ENCODE measurements around the gene ARMC6. TPM values are rescaled to one million over a fixed set of nuclear protein-coding genes. Genes with fewer than 3 reads are reported as not detected.
"Not testable (repeated sequence)": the region's sequence is repeated elsewhere in the genome, so short reads cannot be mapped to it uniquely, and the experiment has no call there.

The ARMC6 gene
- polyA plus RNA-seq, 4 donors, result 34.5 to 37.9 (median 34.8) TPM

GRCh38 chr19:19021115-19021514 lies 12.3 kb upstream of the ARMC6 start:
- DNase-seq (ENCODE audit: low read depth in 4 of 4, low spot score in 3 of 4), result no peak

GRCh38 chr19:19022380-19022961 lies 10.9 kb upstream of the ARMC6 start:
- no peak for DNase-seq (ENCODE audit: low read depth in 4 of 4, low spot score in 3 of 4)

- DNase-seq (ENCODE audit: low read depth in 4 of 4, low spot score in 3 of 4), result not testable (repeated sequence)
These were observed 10.0 kb upstream of the ARMC6 start for GRCh38 chr19:19023376-19023775.

GRCh38 chr19:19025861-19026260 lies 7.5 kb upstream of the ARMC6 start:
- no peak for DNase-seq (ENCODE audit: low read depth in 4 of 4, low spot score in 3 of 4)

GRCh38 chr19:19026299-19026971 lies 7.0 kb upstream of the ARMC6 start:
- DNase-seq (ENCODE audit: low read depth in 4 of 4, low spot score in 3 of 4), result no peak

- no peak for DNase-seq (ENCODE audit: low read depth in 4 of 4, low spot score in 3 of 4)
These were observed 6.2 kb upstream of the ARMC6 start for GRCh38 chr19:19027228-19027627.

- DNase-seq (ENCODE audit: low read depth in 4 of 4, low spot score in 3 of 4), result no peak
These were observed 4.9 kb upstream of the ARMC6 start for GRCh38 chr19:19028526-19028925.

GRCh38 chr19:19031891-19032290 lies 1.5 kb upstream of the ARMC6 start:
- no peak for DNase-seq (ENCODE audit: low read depth in 4 of 4, low spot score in 3 of 4)

GRCh38 chr19:19032420-19033175 lies 805 bp upstream of the ARMC6 start:
- DNase-seq (ENCODE audit: low read depth in 4 of 4, low spot score in 3 of 4), result peak; percentile 63 to 88 (median 82)

- peak in 1 of 4 donors; percentile 15 for DNase-seq (ENCODE audit: low read depth in 4 of 4, low spot score in 3 of 4)
These were observed 302 bp upstream of the ARMC6 start for GRCh38 chr19:19033176-19033425.

GRCh38 chr19:19034204-19034624 lies 811 bp downstream of the ARMC6 start:
- no peak for DNase-seq (ENCODE audit: low read depth in 4 of 4, low spot score in 3 of 4)

GRCh38 chr19:19039901-19040300 lies 6.5 kb downstream of the ARMC6 start:
- DNase-seq (ENCODE audit: low read depth in 4 of 4, low spot score in 3 of 4), result no peak

GRCh38 chr19:19040417-19040816 lies 7.0 kb downstream of the ARMC6 start:
- DNase-seq (ENCODE audit: low read depth in 4 of 4, low spot score in 3 of 4), result no peak

GRCh38 chr19:19042732-19043280 lies 9.4 kb downstream of the ARMC6 start:
- DNase-seq (ENCODE audit: low read depth in 4 of 4, low spot score in 3 of 4), result no peak

GRCh38 chr19:19043481-19043880 lies 10.1 kb downstream of the ARMC6 start:
- DNase-seq (ENCODE audit: low read depth in 4 of 4, low spot score in 3 of 4), result no peak

GRCh38 chr19:19043881-19044280 lies 10.5 kb downstream of the ARMC6 start:
- DNase-seq (ENCODE audit: low read depth in 4 of 4, low spot score in 3 of 4), result no peak

GRCh38 chr19:19049406-19049805 lies 16.0 kb downstream of the ARMC6 start:
- DNase-seq (ENCODE audit: low read depth in 4 of 4, low spot score in 3 of 4), result no peak

GRCh38 chr19:19050104-19050503 lies 16.7 kb downstream of the ARMC6 start:
- no peak for DNase-seq (ENCODE audit: low read depth in 4 of 4, low spot score in 3 of 4)

GRCh38 chr19:19050731-19051130 lies 17.3 kb downstream of the ARMC6 start:
- no peak for DNase-seq (ENCODE audit: low read depth in 4 of 4, low spot score in 3 of 4)

- DNase-seq (ENCODE audit: low read depth in 4 of 4, low spot score in 3 of 4), result no peak
These were observed 18.2 kb downstream of the ARMC6 start for GRCh38 chr19:19051478-19052213.

- DNase-seq (ENCODE audit: low read depth in 4 of 4, low spot score in 3 of 4), result no peak
These were observed 19.5 kb downstream of the ARMC6 start for GRCh38 chr19:19052921-19053320.
